Upper lobe of left lung (tissue), 6 donors: Measurements from ENCODE around the gene ACTR3. TPM values are rescaled to one million over a fixed set of nuclear protein-coding genes. Genes with fewer than 3 reads are reported as not detected.
"Not testable (repeated sequence)": the region's sequence is repeated elsewhere in the genome, so short reads cannot be mapped to it uniquely, and the experiment has no call there.

ENCODE experiments used
- ATAC-seq, 2 donors: fragments of 200-7000 bp; cut with Tn5 transposase; one replicate each; pipeline ENCODE4 v1.9.1; 2022; ENCODE audit warnings: mild to moderate bottlenecking in 2 of 2, moderate library complexity in 2 of 2; ENCODE audit not compliant: low FRiP score in 2 of 2
- DNase-seq, 2 donors: peaks; one replicate each; pipeline ENCODE4 v3.0.0-alpha.2; 2019 to 2020
- H3K27ac ChIP-seq, 4 donors: fragments of 200-600 bp; sonication (generic); one replicate each; pipeline ENCODE4 v1.5.1; 2016 to 2019
- H3K27me3 ChIP-seq, 4 donors: fragments of 200-600 bp; sonication (generic); one replicate each; pipeline ENCODE4 v1.5.1; 2017 to 2019
- H3K36me3 ChIP-seq, 4 donors: fragments of 200-600 bp; sonication (generic); one replicate each; pipeline ENCODE4 v1.5.1; 2016 to 2019
- H3K4me1 ChIP-seq, 4 donors: fragments of 200-600 bp; sonication (generic); one replicate each; pipeline ENCODE4 v1.5.1; 2018 to 2019
- H3K4me3 ChIP-seq, 4 donors: fragments of 200-600 bp; sonication (generic); one replicate each; pipeline ENCODE4 v1.5.1; 2017 to 2019; ENCODE audit warnings: mild to moderate bottlenecking in 2 of 4, moderate library complexity in 1 of 4
- H3K9me3 ChIP-seq, 4 donors: fragments of 200-600 bp; sonication (generic); one replicate each; pipeline ENCODE4 v1.5.1; 2018 to 2019
- CTCF ChIP-seq, 6 experiments: fragments of 450-650 bp in 4 of 6; fragments of 200-600 bp in 2 of 6; sonication (generic) in 2 of 6; IDR thresholded peaks; one replicate each; pipeline ENCODE4 v1.5.1; 2016 to 2019; ENCODE audit warnings: antibody characterized with exemption in 6 of 6
- EP300 ChIP-seq, 4 donors: sonication (generic); formaldehyde crosslinking; IDR thresholded peaks; one replicate each; pipeline ENCODE4 v1.5.1; 2017; ENCODE audit warnings: antibody characterized with exemption in 4 of 4, control low read depth in 2 of 4
- POLR2A ChIP-seq, 4 donors: fragments of 450-650 bp; IDR thresholded peaks; one replicate each; pipeline ENCODE4 v1.5.1; 2016 to 2017; ENCODE audit warnings: antibody characterized with exemption in 4 of 4, mild to moderate bottlenecking in 2 of 4
- POLR2AphosphoS5 ChIP-seq, 2 donors: sonication (generic); formaldehyde crosslinking; IDR thresholded peaks; one replicate each; pipeline ENCODE4 v1.5.1; 2017; ENCODE audit warnings: antibody characterized with exemption in 2 of 2
- WGBS, 2 donors: methylation state at CpG; one replicate each; pipeline ENCODE4 v1.1.5; 2017 to 2018; 5-methylcytosine and 5-hydroxymethylcytosine counted together
- total RNA-seq, 6 donors: library from RNA; depleted of rRNA in 4 of 6; stranded (reverse); fragments of >200 nt in 4 of 6; gene quantifications; one replicate each; pipeline versions ENCODE4 v1.1.0 to v1.2.1, GENCODE V29; 2016 to 2021
- donor health status: DM: no; HTN: no; CAD: no; lungs with moderate emphysema.
- donor health status: DM: no; HTN: yes; CAD: no; lungs with severe emphysema.

Gene ACTR3
- total RNA-seq, result 100 to 1,000 TPM in 4 of 6 donors, 10 to 100 TPM in 2; 79.6 to 304 (median 139) TPM

- Histone ChIP-seq H3K9me3 (no peaks in the 10 kb centered on the region), H3K4me3 (peak within 1 kb of the TSS; percentile 67 to 99 (median 93)), H3K4me1 (peaks cover 54 to 69% (median 63%) of the 10 kb centered on the region in 4 donors), H3K27me3 (no peaks in the 10 kb centered on the region), H3K27ac (peak within 1 kb of the TSS; percentile 98 to 100 (median 100)), H3K36me3 (no peaks in the 10 kb centered on the region)
- whole genome bisulfite sequencing, 2 donors, result 0% methylated on average over 14 to 38 of the region's 51 CpGs
- ATAC-seq (peak; percentile 96 to 99), DNase-seq (peak; percentile 97 to 98)
- TF ChIP-seq POLR2AphosphoS5 (IDR thresholded peaks at IDR 0.05) (peak; percentile 80 to 91), EP300 (IDR thresholded peaks at IDR 0.05) (peak in 1 of 4 donors; percentile 76), POLR2A (IDR thresholded peaks at IDR 0.05) (peak in 3 of 4 donors; percentile 43 to 84 (median 70)), CTCF (IDR thresholded peaks at IDR 0.05) (peak in 1 of 6 experiments; percentile 8)
Observed at GRCh38 chr2:113889471-113890252, at the start of gene ACTR3. ACTR3 (plus strand) TSS chr2:113890089; CDS start chr2:113890280, 191 bp downstream.

- WGBS, 2 donors, result 81 to 89% methylated on average over 7 of the region's 7 CpGs
Observed at GRCh38 chr2:113840518-113840917, 49.4 kb upstream of the ACTR3 start.

GRCh38 chr2:113842919-113843736, 46.8 kb upstream of the ACTR3 start:
- no peak for DNase-seq
- H3K36me3 ChIP-seq, result no peaks in the 10 kb centered on the region
- no peak overlapping the region for H3K4me3 ChIP-seq
- no peaks in the 10 kb centered on the region for H3K9me3 ChIP-seq
- no peak for TF ChIP-seq CTCF (IDR thresholded peaks at IDR 0.05)
- TF ChIP-seq EP300 (IDR thresholded peaks at IDR 0.05), result no peak
- TF ChIP-seq POLR2AphosphoS5 (IDR thresholded peaks at IDR 0.05), result no peak
- TF ChIP-seq POLR2A (IDR thresholded peaks at IDR 0.05), result no peak
- no peak overlapping the region for H3K27ac ChIP-seq
- peak in 1 of 2 donors; percentile 56 for ATAC-seq
- WGBS, 2 donors, result 70 to 75% methylated on average over 14 of the region's 14 CpGs
- H3K4me1 ChIP-seq, result no peaks in the 10 kb centered on the region
- no peaks in the 10 kb centered on the region for H3K27me3 ChIP-seq

More at GRCh38 chr2:113840518-113840917, 49.4 kb upstream of the ACTR3 start:
- Histone ChIP-seq H3K36me3 (no peaks in the 10 kb centered on the region), H3K9me3 (no peaks in the 10 kb centered on the region), H3K4me3 (no peak overlapping the region), H3K27me3 (no peaks in the 10 kb centered on the region), H3K4me1 (no peaks in the 10 kb centered on the region), H3K27ac (no peak overlapping the region)
- ATAC-seq, result no peak
- TF ChIP-seq POLR2AphosphoS5 (IDR thresholded peaks at IDR 0.05) (no peak), POLR2A (IDR thresholded peaks at IDR 0.05) (no peak), CTCF (IDR thresholded peaks at IDR 0.05) (no peak), EP300 (IDR thresholded peaks at IDR 0.05) (no peak)
- DNase-seq, result no peak

- not testable (repeated sequence) for H3K4me3 ChIP-seq, H3K27ac ChIP-seq
- WGBS, 2 donors, result 89 to 90% methylated on average over 4 of the region's 4 CpGs
Observed at GRCh38 chr2:113843737-113844050, 46.2 kb upstream of the ACTR3 start.

GRCh38 chr2:113845261-113845660, 44.6 kb upstream of the ACTR3 start:
- no peak overlapping the region for H3K4me3 ChIP-seq
- H3K36me3 ChIP-seq, result no peaks in the 10 kb centered on the region
- ATAC-seq (no peak), DNase-seq (no peak)
- no peaks in the 10 kb centered on the region for H3K4me1 ChIP-seq
- no peak overlapping the region for H3K27ac ChIP-seq
- no peaks in the 10 kb centered on the region for H3K9me3 ChIP-seq
- TF ChIP-seq POLR2AphosphoS5 (IDR thresholded peaks at IDR 0.05) (no peak), CTCF (IDR thresholded peaks at IDR 0.05) (no peak), EP300 (IDR thresholded peaks at IDR 0.05) (no peak), POLR2A (IDR thresholded peaks at IDR 0.05) (no peak)
- 59 to 85% methylated on average over 3 of the region's 3 CpGs for WGBS, 2 donors
- H3K27me3 ChIP-seq, result no peaks in the 10 kb centered on the region

More at GRCh38 chr2:113843737-113844050, 46.2 kb upstream of the ACTR3 start:
- ATAC-seq, H3K27me3 ChIP-seq, DNase-seq, H3K36me3 ChIP-seq, H3K9me3 ChIP-seq, H3K4me1 ChIP-seq: not testable (repeated sequence)

- 84 to 89% methylated on average over 4 of the region's 4 CpGs for WGBS, 2 donors
- H3K27ac ChIP-seq, DNase-seq, H3K9me3 ChIP-seq, H3K4me3 ChIP-seq, H3K4me1 ChIP-seq, H3K36me3 ChIP-seq, ATAC-seq, H3K27me3 ChIP-seq: not testable (repeated sequence)
Observed at GRCh38 chr2:113845796-113846195, 44.1 kb upstream of the ACTR3 start.
